ENCODE measurements around the gene PLP1. TPM values are rescaled to one million over a fixed set of nuclear protein-coding genes. Genes with fewer than 3 reads are reported as not detected.

The PLP1 gene
- total and polyA plus RNA-seq, 2 of the 8 experiments (the other 6 are each of a cell fraction or from before 2014, with no cell fraction given) = 49.2 to 218 TPM

DNA sequence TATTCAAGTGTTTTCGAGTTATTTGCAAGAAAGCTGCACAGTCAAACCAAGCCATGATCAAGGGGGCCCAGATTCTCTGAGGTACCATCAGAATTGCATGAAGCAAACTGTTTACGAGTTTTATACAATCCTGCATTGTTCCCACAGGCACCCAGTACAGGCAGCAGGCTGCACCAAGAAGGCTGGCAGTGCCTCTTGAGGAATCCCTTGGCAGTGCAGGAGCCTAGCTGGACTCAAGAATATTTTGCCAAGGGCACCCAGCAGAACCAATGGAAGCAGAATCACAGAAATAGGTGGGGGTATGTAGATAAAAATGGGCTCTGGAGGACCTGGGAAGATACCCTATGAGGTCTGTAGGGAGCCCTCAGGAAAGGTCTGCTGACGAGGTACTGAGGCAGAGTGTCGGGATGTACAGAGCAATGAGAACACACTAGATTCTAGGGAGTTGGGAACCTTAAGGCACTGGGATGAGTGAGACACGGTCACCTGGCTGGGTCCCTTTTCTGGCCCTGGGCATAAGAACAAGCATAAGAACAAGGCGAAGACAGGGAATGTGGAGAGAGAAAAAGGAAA, 2.5 kb upstream of the PLP1 start:
- Histone ChIP-seq H3K9me3 (ENCODE audit: insufficient read depth in 2 of 2, low read depth in 1 of 2, low read length in 1 of 2) (no peaks in the 10 kb centered on the region), H3K23me2 (ENCODE audit: low read depth, low read length) (no peaks in the 10 kb centered on the region), H2BK5ac (ENCODE audit: low read depth, low read length) (no peak overlapping the region), H4K20me1 (replicated peaks in 1 of 2; ENCODE audit: control insufficient read depth in 1 of 2, insufficient read depth in 2 of 2, low read length in 2 of 2) (no peaks in the 10 kb centered on the region), H2BK20ac (ENCODE audit: low read length) (no peak overlapping the region), H3K14ac (ENCODE audit: insufficient read length) (no peak overlapping the region), H3K9ac (replicated peaks in 1 of 4; ENCODE audit: extremely low read depth in 1 of 4, low read depth in 3 of 4, low read length in 3 of 4) (no peak overlapping the region), H3K27ac (ENCODE audit: low read depth, low read length) (no peak overlapping the region), H3K4ac (replicated peaks; ENCODE audit: insufficient read length, low read depth, low read length) (no peak overlapping the region), H2AFZ (ENCODE audit: low read length) (no peak overlapping the region), H2BK120ac (replicated peaks; ENCODE audit: low read depth, low read length) (no peak overlapping the region), H3K23ac (ENCODE audit: insufficient read length) (no peak overlapping the region), H3K27me3 (replicated peaks in 1 of 4; ENCODE audit: control insufficient read depth in 3 of 4, extremely low read depth in 1 of 4, insufficient read depth in 3 of 4, low read length in 3 of 4) (no peaks in the 10 kb centered on the region), H4K5ac (ENCODE audit: insufficient read length, low read depth, low read length) (no peak overlapping the region), H3K56ac (replicated peaks; ENCODE audit: insufficient read length, low read depth, low read length) (no peak overlapping the region), H3K4me2 (ENCODE audit: insufficient read depth in 1 of 2, low read depth in 2 of 2, low read length in 2 of 2) (no peak overlapping the region), H4K91ac (replicated peaks; ENCODE audit: insufficient read length, low read length) (no peak overlapping the region), H3K4me3 (ENCODE audit: extremely low read depth in 1 of 4, insufficient read depth in 2 of 4, low read depth in 3 of 4, low read length in 4 of 4) (no peak overlapping the region), H3K36me3 (ENCODE audit: control insufficient read depth in 2 of 4, insufficient read depth in 4 of 4, low read length in 3 of 4) (peaks cover 0 to 33% (median 8%) of the 10 kb centered on the region in 4 experiments; a peak in 7 of 8 replicates), H2BK15ac (ENCODE audit: low read length) (no peak overlapping the region), H4K8ac (ENCODE audit: extremely low read depth, insufficient read depth, low read length) (no peak overlapping the region), H3K79me2 (ENCODE audit: control insufficient read depth in 1 of 2, insufficient read depth in 2 of 2, low read length in 2 of 2) (no peaks in the 10 kb centered on the region), H3K4me1 (replicated peaks in 1 of 4; ENCODE audit: control insufficient read depth in 3 of 4, insufficient read depth in 4 of 4, low read length in 3 of 4) (no peaks in the 10 kb centered on the region; a peak in 2 of 7 replicates), H2AK5ac (ENCODE audit: low read depth, low read length) (no peak overlapping the region), H3K79me1 (ENCODE audit: low read depth, low read length) (no peaks in the 10 kb centered on the region; the same call in 1 of the 2 replicates), H3K18ac (ENCODE audit: extremely low read depth, low read length) (no peak overlapping the region), H2BK12ac (ENCODE audit: low read depth, low read length) (no peak overlapping the region)
- WGBS, 2 experiments (ENCODE audit: extremely low coverage in 1 of 2, insufficient coverage in 1 of 2, insufficient read length in 1 of 2, insufficient replicate concordance in 2 of 2, low coverage in 1 of 2, low lambda C conversion rate in 2 of 2, missing lambda C conversion rate in 1 of 2) = 94% methylated on average over 6 of the region's 6 CpGs; no CpG with 5 or more reads in 1 of the 2 experiments
- ChIA-PET CTCF (ENCODE audit: partially characterized antibody) (interaction anchor here (0.7 to 4.1 kb wide), 10 partner anchors 26 to 84 kb away, joined by 3 to 23 read pairs (median 3); partner anchors contain the start of gene TMEM31), POLR2A (ENCODE audit: partially characterized antibody) (interaction anchor here (0.7 to 2.2 kb wide), 6 partner anchors 8 to 66 kb away, joined by 3 to 7 read pairs (median 4); partner anchors contain the start of gene TMEM31)
- TF ChIP-seq FOSL1 (IDR thresholded peaks at IDR 0.05; ENCODE audit: insufficient read depth, low read depth, low read length) = no peak
- no peak for TF ChIP-seq TAF1 (IDR thresholded peaks at IDR 0.05; ENCODE audit: low read depth, low read length)
- TF ChIP-seq YY1 (IDR thresholded peaks at IDR 0.05; ENCODE audit: low read depth, low read length) = no peak
- no peak for TF ChIP-seq CHD1 (IDR thresholded peaks at IDR 0.05; ENCODE audit: low read depth, low read length)
- TF ChIP-seq RAD21 (IDR thresholded peaks at IDR 0.05 in 1 of 2, conservative IDR thresholded peaks at IDR 0.05 in 1 of 2; ENCODE audit: low read depth in 2 of 2, low read length in 2 of 2) = peak; percentile 61 to 67
- TF ChIP-seq, protein P1, sequence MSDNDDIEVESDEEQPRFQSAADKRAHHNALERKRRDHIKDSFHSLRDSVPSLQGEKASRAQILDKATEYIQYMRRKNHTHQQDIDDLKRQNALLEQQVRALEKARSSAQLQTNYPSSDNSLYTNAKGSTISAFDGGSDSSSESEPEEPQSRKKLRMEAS (IDR thresholded peaks at IDR 0.05) = no peak
- TF ChIP-seq, protein P2, sequence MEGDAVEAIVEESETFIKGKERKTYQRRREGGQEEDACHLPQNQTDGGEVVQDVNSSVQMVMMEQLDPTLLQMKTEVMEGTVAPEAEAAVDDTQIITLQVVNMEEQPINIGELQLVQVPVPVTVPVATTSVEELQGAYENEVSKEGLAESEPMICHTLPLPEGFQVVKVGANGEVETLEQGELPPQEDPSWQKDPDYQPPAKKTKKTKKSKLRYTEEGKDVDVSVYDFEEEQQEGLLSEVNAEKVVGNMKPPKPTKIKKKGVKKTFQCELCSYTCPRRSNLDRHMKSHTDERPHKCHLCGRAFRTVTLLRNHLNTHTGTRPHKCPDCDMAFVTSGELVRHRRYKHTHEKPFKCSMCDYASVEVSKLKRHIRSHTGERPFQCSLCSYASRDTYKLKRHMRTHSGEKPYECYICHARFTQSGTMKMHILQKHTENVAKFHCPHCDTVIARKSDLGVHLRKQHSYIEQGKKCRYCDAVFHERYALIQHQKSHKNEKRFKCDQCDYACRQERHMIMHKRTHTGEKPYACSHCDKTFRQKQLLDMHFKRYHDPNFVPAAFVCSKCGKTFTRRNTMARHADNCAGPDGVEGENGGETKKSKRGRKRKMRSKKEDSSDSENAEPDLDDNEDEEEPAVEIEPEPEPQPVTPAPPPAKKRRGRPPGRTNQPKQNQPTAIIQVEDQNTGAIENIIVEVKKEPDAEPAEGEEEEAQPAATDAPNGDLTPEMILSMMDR (IDR thresholded peaks at IDR 0.05; ENCODE audit: control extremely low read depth in 1 of 3, insufficient read depth in 1 of 3, low read depth in 1 of 3, low read length in 3 of 3) = peak; percentile 9 to 36 (median 29)
- no peak for TF ChIP-seq BCL11A (IDR thresholded peaks at IDR 0.05; ENCODE audit: low read depth in 2 of 2, low read length in 2 of 2)
- TF ChIP-seq SIX5 (IDR thresholded peaks at IDR 0.05; ENCODE audit: low read depth, low read length) = no peak
- TF ChIP-seq TCF12 (IDR thresholded peaks at IDR 0.05; ENCODE audit: low read depth, low read length) = no peak
- TF ChIP-seq SP1 (IDR thresholded peaks at IDR 0.05; ENCODE audit: low read depth, low read length) = no peak
- DNase-seq (ENCODE audit: low read depth in 1 of 2, low spot score in 2 of 2) (no peak), FAIRE-seq (no peak)
